ENCODE results near the gene FGL2. TPM values are rescaled to one million over a fixed set of nuclear protein-coding genes. Genes with fewer than 3 reads are reported as not detected.

FGL2 gene
- polyA plus RNA-seq, 2 of the 4 experiments (the other 2 are of a cell fraction), result not detected

GRCh38 chr7:77209479-77210139, 10.0 kb upstream of the FGL2 start:
- ATAC-seq (no peak), FAIRE-seq (no peak), DNase-seq (ENCODE audit: low read depth in 1 of 2, low spot score in 1 of 2) (no peak)
- no peaks in the 10 kb centered on the region for H3K4me1 ChIP-seq
- peaks cover 20% of the 10 kb centered on the region; the same call in 2 of the 3 replicates for H3K9me3 ChIP-seq
- no peak overlapping the region for H3K27ac ChIP-seq
- no peak overlapping the region for H3K4me2 ChIP-seq
- 75% methylated on average over 6 of the region's 6 CpGs for WGBS (ENCODE audit: missing lambda C conversion rate)
- ChIA-PET CTCF (no interaction called here), POLR2A (no interaction called here)
- no peak overlapping the region for H3K4me3 ChIP-seq
- TF ChIP-seq, protein P1, sequence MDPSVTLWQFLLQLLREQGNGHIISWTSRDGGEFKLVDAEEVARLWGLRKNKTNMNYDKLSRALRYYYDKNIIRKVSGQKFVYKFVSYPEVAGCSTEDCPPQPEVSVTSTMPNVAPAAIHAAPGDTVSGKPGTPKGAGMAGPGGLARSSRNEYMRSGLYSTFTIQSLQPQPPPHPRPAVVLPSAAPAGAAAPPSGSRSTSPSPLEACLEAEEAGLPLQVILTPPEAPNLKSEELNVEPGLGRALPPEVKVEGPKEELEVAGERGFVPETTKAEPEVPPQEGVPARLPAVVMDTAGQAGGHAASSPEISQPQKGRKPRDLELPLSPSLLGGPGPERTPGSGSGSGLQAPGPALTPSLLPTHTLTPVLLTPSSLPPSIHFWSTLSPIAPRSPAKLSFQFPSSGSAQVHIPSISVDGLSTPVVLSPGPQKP (IDR thresholded peaks at IDR 0.05; ENCODE audit: low read depth, low read length), result no peak
- TF ChIP-seq ZFP36 (IDR thresholded peaks at IDR 0.05; ENCODE audit: borderline replicate concordance, partially characterized antibody) (peak; percentile 71), CHD2 (IDR thresholded peaks at IDR 0.05; ENCODE audit: low read length, partially characterized antibody) (no peak), GATA3 (IDR thresholded peaks at IDR 0.05; ENCODE audit: borderline replicate concordance) (no peak), HEYL (CRISPR knock-in tag; IDR thresholded peaks at IDR 0.05) (no peak), RARB (CRISPR knock-in tag; IDR thresholded peaks at IDR 0.05) (no peak), FOSB (CRISPR knock-in tag; IDR thresholded peaks at IDR 0.05) (no peak)

- Histone ChIP-seq H3K9me3 (peaks cover 20% of the 10 kb centered on the region; the same call in 2 of the 3 replicates), H3K4me1 (no peaks in the 10 kb centered on the region), H3K4me2 (no peak overlapping the region), H3K27ac (no peak overlapping the region), H3K4me3 (no peak overlapping the region)
- TF ChIP-seq CHD4 (IDR thresholded peaks at IDR 0.05; ENCODE audit: borderline replicate concordance) (no peak), RNF2 (IDR thresholded peaks at IDR 0.05; ENCODE audit: borderline replicate concordance, low read depth) (no peak), ZSCAN20 (CRISPR knock-in tag; IDR thresholded peaks at IDR 0.05) (no peak), CHD2 (IDR thresholded peaks at IDR 0.05; ENCODE audit: low read length, partially characterized antibody) (no peak), TP53 (CRISPR knock-in tag; IDR thresholded peaks at IDR 0.05) (no peak), BHLHE40 (IDR thresholded peaks at IDR 0.05; ENCODE audit: low read depth, low read length) (no peak), FOSB (CRISPR knock-in tag; IDR thresholded peaks at IDR 0.05) (no peak), RAD21 (conservative IDR thresholded peaks at IDR 0.05 in 1 of 2, IDR thresholded peaks at IDR 0.05 in 1 of 2) (no peak), JUNB (IDR thresholded peaks at IDR 0.05) (no peak), ZFP36 (IDR thresholded peaks at IDR 0.05; ENCODE audit: borderline replicate concordance, partially characterized antibody) (no peak), CTCF (IDR thresholded peaks at IDR 0.05) (no peak), ATOH8 (CRISPR knock-in tag; IDR thresholded peaks at IDR 0.05; ENCODE audit: low read depth) (no peak), CBX8 (IDR thresholded peaks at IDR 0.05) (no peak), ESRRA (IDR thresholded peaks at IDR 0.05; ENCODE audit: borderline replicate concordance, low read length) (no peak), POLR2AphosphoS2 (conservative IDR thresholded peaks at IDR 0.05; ENCODE audit: low read length) (no peak), FOSL2 (IDR thresholded peaks at IDR 0.05) (no peak), FOSL2 (CRISPR knock-in tag; IDR thresholded peaks at IDR 0.05) (no peak), ZC3H11A (IDR thresholded peaks at IDR 0.05) (no peak), CBX2 (IDR thresholded peaks at IDR 0.05; ENCODE audit: borderline replicate concordance, low read depth) (no peak)
- TF ChIP-seq, protein P2, sequence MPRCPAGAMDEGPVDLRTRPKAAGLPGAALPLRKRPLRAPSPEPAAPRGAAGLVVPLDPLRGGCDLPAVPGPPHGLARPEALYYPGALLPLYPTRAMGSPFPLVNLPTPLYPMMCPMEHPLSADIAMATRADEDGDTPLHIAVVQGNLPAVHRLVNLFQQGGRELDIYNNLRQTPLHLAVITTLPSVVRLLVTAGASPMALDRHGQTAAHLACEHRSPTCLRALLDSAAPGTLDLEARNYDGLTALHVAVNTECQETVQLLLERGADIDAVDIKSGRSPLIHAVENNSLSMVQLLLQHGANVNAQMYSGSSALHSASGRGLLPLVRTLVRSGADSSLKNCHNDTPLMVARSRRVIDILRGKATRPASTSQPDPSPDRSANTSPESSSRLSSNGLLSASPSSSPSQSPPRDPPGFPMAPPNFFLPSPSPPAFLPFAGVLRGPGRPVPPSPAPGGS (IDR thresholded peaks at IDR 0.05), result no peak
- POLR2A ChIA-PET, result no interaction called here
- DNase-seq (ENCODE audit: low read depth in 1 of 2, low spot score in 1 of 2), result no peak
- CTCF ChIA-PET, result no interaction called here
- ATAC-seq, result no peak
- FAIRE-seq, result no peak
These were observed 8.8 kb upstream of the FGL2 start for GRCh38 chr7:77208416-77208815.

Measured in A549 (cell line).